NCI-H1436 treated with DMSO at 0.1 percent for 48 hours (cell line): ENCODE results near the gene LIPK.
"Not testable (repeated sequence)": the region's sequence is repeated elsewhere in the genome, so short reads cannot be mapped to it uniquely, and the experiment has no call there.

Experiments used
- DNase-seq: peaks from one replicate; lab custom pipeline; 2025; lab: John Stamatoyannopoulos, UW

The LIPK gene

GRCh38 chr10:88705958-88706357, at the start of gene LIPK:
Gene LIPK, plus strand, starts transcription at chr10:88706249. Its CDS starts 18,295 bp downstream, at chr10:88724544.
- no peak for DNase-seq

GRCh38 chr10:88657901-88658300, 48.1 kb upstream of the LIPK start:
- no peak for DNase-seq

DNA sequence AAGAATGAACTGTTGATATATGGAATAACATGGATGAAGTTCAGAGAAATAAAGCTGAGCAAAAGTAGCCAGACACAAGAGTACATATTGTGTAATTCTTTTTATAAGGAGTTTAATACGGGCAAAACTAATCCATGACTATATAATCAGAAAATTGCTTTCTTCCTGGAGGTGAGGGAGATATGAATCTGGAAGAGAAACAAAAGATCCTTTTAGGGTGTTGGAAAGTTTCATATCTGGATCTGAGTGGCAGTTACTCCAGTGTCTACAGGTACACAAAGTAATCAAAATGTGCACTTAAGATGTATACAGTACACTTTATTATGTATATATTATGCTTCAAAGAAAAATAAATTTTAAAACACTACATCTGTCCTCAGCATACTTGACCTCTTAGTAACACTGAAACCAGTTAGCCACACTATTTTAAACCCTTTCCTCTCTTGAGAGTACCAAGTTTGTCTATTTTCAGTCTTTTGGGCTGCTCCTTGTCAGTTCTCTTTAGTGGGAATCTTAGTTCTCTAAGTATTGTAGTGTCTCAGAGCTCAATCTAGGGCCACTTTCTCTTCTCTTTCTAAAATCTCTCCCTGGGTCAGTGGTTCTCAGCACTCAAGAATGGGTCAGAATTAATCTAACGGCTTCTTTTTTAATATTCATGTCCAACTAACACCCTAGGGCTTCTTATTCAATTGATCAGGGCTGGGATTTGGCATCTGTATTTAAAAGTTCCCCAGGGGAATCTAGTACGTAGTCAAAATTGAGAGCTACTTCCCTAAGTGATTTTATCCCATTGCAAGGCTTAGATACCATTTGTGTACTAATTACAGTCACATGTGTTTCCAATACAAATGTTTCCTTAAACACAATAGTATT, 46.1 kb upstream of the LIPK start:
- no peak for DNase-seq

- DNase-seq = no peak
Observed at GRCh38 chr10:88660598-88660884, 45.5 kb upstream of the LIPK start.

GRCh38 chr10:88661018-88661417, 45.0 kb upstream of the LIPK start:
- DNase-seq = no peak

GRCh38 chr10:88661577-88661976, 44.5 kb upstream of the LIPK start:
- no peak for DNase-seq

GRCh38 chr10:88663153-88663552, 42.9 kb upstream of the LIPK start:
- DNase-seq = not testable (repeated sequence)

GRCh38 chr10:88664142-88664541, 41.9 kb upstream of the LIPK start, which contains the start of gene LIPF:
Gene LIPF, plus strand, starts transcription at chr10:88664442. Its CDS starts 2,856 bp downstream, at chr10:88667298.
- no peak for DNase-seq

- no peak for DNase-seq
Observed at GRCh38 chr10:88668465-88668864, 37.6 kb upstream of the LIPK start.

- DNase-seq = no peak
Observed at GRCh38 chr10:88670497-88670896, 35.6 kb upstream of the LIPK start.

- no peak for DNase-seq
Observed at GRCh38 chr10:88672041-88672440, 34.0 kb upstream of the LIPK start.

DNA sequence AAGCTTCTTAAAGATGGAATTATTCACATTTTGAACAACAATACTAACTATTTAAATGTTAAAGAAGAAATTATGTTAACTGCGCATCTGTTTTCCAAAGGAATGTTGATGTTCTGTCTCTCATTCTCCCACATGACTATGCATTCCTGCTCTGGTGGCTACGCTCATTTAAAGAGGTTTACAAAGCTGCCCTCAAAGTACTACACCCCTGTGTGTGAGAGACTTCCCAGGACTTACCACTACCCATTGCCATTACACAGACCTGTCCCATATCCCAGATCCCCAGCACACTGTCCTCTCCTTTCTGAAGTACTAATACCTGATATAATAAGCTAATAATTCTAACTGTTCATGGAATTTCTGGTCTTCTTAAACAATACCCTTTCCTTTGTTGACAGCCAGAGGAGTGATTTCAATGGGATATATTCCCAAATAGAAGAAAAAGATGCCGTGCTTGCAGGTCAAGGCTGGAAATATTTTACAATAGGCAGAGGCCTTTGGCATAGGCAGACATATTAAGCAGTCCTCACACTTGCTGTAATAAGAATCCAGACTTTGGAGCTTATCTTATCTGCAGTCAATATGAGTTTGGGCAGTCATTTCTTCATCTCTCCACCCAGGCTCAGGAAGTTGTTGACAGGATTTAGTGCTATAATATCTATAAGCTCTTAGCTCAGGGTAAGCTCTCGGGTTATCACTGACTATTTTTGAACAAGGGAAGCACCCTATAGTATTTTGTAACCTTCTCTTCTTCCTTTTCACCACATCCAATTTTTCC, 29.6 kb upstream of the LIPK start:
- no peak for DNase-seq

GRCh38 chr10:88680958-88681357, 25.1 kb upstream of the LIPK start:
- DNase-seq = no peak

GRCh38 chr10:88682491-88682890, 23.6 kb upstream of the LIPK start:
- DNase-seq = no peak

DNA sequence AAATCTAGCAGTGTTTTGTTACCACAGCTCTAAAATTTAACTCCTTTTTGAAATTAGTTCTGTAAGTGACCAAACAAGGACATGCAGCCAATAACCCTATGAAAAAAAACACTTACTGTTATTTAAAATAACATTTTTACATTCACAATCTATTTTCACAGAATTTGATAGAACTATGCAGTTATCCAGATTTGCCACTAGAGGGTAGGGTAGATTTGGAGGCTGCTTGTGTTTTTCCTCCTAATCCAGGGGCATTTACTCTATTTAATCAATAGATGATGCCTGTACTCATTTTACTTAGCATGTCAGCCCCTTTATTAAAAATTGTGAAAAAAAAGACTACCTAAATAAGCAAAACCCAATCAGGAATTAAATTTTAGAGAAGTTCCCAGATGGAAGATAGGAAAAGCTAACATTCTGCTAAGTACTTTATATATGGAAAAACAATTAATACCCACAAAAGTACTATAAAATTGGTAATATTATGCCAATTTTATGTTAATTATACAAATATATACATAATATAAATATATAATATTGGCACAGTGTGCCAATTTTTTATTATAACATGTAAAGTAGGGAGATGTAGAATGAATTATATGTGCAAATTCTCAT, 18.1 kb upstream of the LIPK start:
- DNase-seq = no peak

DNA sequence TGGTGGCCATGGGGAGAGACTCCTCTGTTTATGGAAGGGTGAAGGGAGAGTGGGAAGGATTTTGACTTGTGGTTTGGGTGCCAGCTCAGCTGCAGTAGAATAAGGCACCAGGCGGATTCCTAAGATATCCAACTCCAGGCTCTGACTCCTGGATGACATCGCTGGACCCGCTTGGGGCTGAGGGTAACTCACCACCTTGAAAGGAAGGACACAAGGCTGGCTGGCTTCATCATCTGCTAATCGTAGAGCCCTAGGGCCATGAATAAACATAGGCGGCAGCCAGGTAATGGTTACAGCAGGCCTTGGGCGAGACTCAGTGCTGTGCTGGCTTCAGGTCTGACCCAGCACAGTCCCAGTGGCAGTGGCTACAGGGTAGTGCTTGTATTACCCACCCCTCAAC, 16.7 kb upstream of the LIPK start:
- no peak for DNase-seq

GRCh38 chr10:88693392-88694020, 12.5 kb upstream of the LIPK start:
- DNase-seq = no peak

- no peak for DNase-seq
Observed at GRCh38 chr10:88702848-88703597, 3.0 kb upstream of the LIPK start.

DNA sequence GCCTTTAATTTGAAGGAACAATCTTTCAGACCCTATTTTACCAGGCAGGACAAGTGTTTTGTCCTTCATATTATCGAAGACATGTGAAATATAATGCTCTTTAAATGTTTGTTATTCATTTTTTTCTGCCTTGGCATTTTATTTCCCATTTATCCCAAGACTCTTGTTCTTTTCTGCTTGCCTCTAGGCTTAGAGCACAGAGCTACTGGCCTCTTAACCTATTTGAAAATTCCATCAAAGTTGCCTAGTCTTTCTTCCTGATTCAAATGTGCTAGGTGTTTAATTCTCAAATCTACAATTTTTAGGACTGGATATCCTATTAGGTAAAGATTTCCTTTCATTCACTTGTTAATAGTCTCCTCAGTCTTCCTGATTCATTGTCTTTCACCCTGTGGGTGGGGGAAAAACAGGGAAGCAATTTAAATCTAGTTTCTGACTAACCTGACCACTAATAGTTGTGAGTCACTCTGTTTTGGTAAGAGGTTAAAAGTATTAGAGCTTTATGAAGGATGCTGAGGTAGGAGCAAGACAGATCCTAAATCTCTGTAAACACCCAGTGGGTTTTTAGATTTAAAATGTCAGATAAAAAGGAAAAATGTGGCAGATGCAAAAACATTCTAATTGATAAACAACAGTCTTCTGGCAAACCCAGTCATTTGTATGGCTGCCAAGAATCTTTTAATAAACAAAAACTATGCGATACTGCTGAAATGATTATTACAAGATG, 1.5 kb downstream of the LIPK start:
- no peak for DNase-seq

GRCh38 chr10:88709361-88709760, 3.3 kb downstream of the LIPK start:
- DNase-seq = not testable (repeated sequence)

DNA sequence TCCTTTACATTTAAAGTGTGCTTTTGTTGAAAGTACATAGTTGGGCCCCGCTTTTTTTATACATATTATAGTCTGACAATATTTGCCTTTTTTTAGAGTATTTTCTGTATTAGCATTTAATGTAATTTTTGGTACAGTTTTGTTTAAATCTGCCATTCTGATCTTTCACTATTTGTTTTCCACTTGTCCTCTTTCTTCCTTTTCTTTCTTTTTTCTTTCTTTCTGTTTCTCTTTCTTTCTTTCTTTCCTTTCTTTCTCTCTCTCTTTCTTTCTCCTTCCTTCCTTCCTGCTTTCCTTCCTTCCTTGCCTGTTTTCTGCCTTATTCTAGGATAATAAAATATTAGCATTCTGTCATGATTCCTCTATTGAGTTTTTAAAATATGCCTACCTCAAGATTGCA, 9.5 kb downstream of the LIPK start:
- no peak for DNase-seq
